GM19035 (cell line): ENCODE data around the gene TSEN15.
"Not testable (repeated sequence)": the region's sequence is repeated elsewhere in the genome, so short reads cannot be mapped to it uniquely, and the experiment has no call there.

Experiments
- ATAC-seq: cut with Tn5 transposase; IDR thresholded peaks from one replicate; pipeline ENCODE4 v1.9.1; 2021; ENCODE audit not compliant: unreplicated experiment

TSEN15 gene

GRCh38 chr1:184031092-184031408, 20.5 kb upstream of the TSEN15 start:
- no peak for ATAC-seq

- no peak for ATAC-seq
Measured at GRCh38 chr1:184031409-184032107, 20.0 kb upstream of the TSEN15 start.

- ATAC-seq = no peak
Measured at GRCh38 chr1:184032306-184032929, 19.1 kb upstream of the TSEN15 start.

- no peak for ATAC-seq
Measured at GRCh38 chr1:184032930-184033418, 18.6 kb upstream of the TSEN15 start.

- no peak for ATAC-seq
Measured at GRCh38 chr1:184033711-184034167, 17.8 kb upstream of the TSEN15 start.

GRCh38 chr1:184034761-184035379, 16.7 kb upstream of the TSEN15 start:
- no peak for ATAC-seq

- no peak for ATAC-seq
Measured at GRCh38 chr1:184035719-184036516, 15.6 kb upstream of the TSEN15 start.

GRCh38 chr1:184036517-184036949, 15.0 kb upstream of the TSEN15 start:
- peak; percentile 28 for ATAC-seq

GRCh38 chr1:184037849-184038591, 13.5 kb upstream of the TSEN15 start:
- no peak for ATAC-seq

- ATAC-seq = no peak
Measured at GRCh38 chr1:184039126-184039525, 12.4 kb upstream of the TSEN15 start.

GRCh38 chr1:184041731-184042130, 9.8 kb upstream of the TSEN15 start:
- ATAC-seq = no peak

GRCh38 chr1:184043315-184043714, 8.2 kb upstream of the TSEN15 start:
- ATAC-seq = not testable (repeated sequence)

- ATAC-seq = no peak
Measured at GRCh38 chr1:184044603-184045376, 6.7 kb upstream of the TSEN15 start.

- not testable (repeated sequence) for ATAC-seq
Measured at GRCh38 chr1:184047541-184047940, 4.0 kb upstream of the TSEN15 start.

- no peak for ATAC-seq
Measured at GRCh38 chr1:184048561-184049240, 2.8 kb upstream of the TSEN15 start.

- no peak for ATAC-seq
Measured at GRCh38 chr1:184049291-184049690, 2.2 kb upstream of the TSEN15 start.

- ATAC-seq = no peak
Measured at GRCh38 chr1:184049836-184050468, 1.6 kb upstream of the TSEN15 start.

- ATAC-seq = no peak
Measured at GRCh38 chr1:184050636-184051035, 894 bp upstream of the TSEN15 start.

GRCh38 chr1:184051138-184051484, 419 bp upstream of the TSEN15 start:
- ATAC-seq = no peak
